HFFc6 (cell line): ENCODE measurements around the gene CGNL1. TPM values are rescaled to one million over a fixed set of nuclear protein-coding genes. Genes with fewer than 3 reads are reported as not detected.

Source experiments
- DNase-seq: peaks from one replicate; pipeline ENCODE4 v3.0.0-alpha.2; 2018
- H3K27ac Mint-ChIP-seq: 2 replicates; pipeline ENCODE4 v1.8.0; 2020; ENCODE audit warnings: mild to moderate bottlenecking, mixed read lengths
- H3K27me3 Mint-ChIP-seq: 2 replicates; pipeline ENCODE4 v1.8.0; 2021; ENCODE audit warnings: mild to moderate bottlenecking, moderate library complexity, mixed read lengths; ENCODE audit not compliant: insufficient read depth
- H3K36me3 Mint-ChIP-seq: 2 replicates; pipeline ENCODE4 v1.8.0; 2021; ENCODE audit warnings: low read depth, mixed read lengths
- H3K4me1 Mint-ChIP-seq: 2 replicates; pipeline ENCODE4 v1.8.0; 2020; ENCODE audit warnings: low read depth, mixed read lengths
- H3K4me3 Mint-ChIP-seq: 2 replicates; pipeline ENCODE4 v1.8.0; 2020; ENCODE audit warnings: mild to moderate bottlenecking, moderate library complexity, mixed read lengths
- H3K9me3 Mint-ChIP-seq: 2 replicates; pipeline ENCODE4 v1.8.0; 2020; ENCODE audit warnings: mild to moderate bottlenecking, mixed read lengths
- total RNA-seq, 6 experiments: library from RNA; stranded (reverse); fragmentation: NEBNext Ultra II Directional; extraction: Animal tissue kit (Norgen Biotek cat#: 25700); gene quantifications; 2 replicates in 1 of 6; 3 replicates in 5 of 6; pipeline ENCODE4 v1.2.3, GENCODE V29; 2021
- TF ChIP-seq, protein P1 (sequence below): fragments of 200-600 bp; sonication (generic); IDR thresholded peaks from 2 replicates; pipeline ENCODE4 v1.5.0; 2021; ENCODE audit warnings: antibody characterized with exemption, mild to moderate bottlenecking

The CGNL1 gene
- total RNA-seq, 6 experiments from 2014 or later = 0.05 to 0.20 (median 0.10) TPM; not detected in 2

- TF ChIP-seq, protein P1, sequence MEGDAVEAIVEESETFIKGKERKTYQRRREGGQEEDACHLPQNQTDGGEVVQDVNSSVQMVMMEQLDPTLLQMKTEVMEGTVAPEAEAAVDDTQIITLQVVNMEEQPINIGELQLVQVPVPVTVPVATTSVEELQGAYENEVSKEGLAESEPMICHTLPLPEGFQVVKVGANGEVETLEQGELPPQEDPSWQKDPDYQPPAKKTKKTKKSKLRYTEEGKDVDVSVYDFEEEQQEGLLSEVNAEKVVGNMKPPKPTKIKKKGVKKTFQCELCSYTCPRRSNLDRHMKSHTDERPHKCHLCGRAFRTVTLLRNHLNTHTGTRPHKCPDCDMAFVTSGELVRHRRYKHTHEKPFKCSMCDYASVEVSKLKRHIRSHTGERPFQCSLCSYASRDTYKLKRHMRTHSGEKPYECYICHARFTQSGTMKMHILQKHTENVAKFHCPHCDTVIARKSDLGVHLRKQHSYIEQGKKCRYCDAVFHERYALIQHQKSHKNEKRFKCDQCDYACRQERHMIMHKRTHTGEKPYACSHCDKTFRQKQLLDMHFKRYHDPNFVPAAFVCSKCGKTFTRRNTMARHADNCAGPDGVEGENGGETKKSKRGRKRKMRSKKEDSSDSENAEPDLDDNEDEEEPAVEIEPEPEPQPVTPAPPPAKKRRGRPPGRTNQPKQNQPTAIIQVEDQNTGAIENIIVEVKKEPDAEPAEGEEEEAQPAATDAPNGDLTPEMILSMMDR = no peak
- DNase-seq = no peak
- H3K4me1 Mint-ChIP-seq = peaks cover 9% of the 10 kb centered on the region
- peaks cover 18% of the 10 kb centered on the region for H3K27me3 Mint-ChIP-seq
- H3K27ac Mint-ChIP-seq = no peak overlapping the region
- no peaks in the 10 kb centered on the region for H3K9me3 Mint-ChIP-seq
- H3K4me3 Mint-ChIP-seq = no peak overlapping the region
- no peaks in the 10 kb centered on the region for H3K36me3 Mint-ChIP-seq
Observed at GRCh38 chr15:57591237-57591821, 215.0 kb downstream of the CGNL1 start.

- H3K4me1 Mint-ChIP-seq = peaks cover 7% of the 10 kb centered on the region
- H3K36me3 Mint-ChIP-seq = no peaks in the 10 kb centered on the region
- no peak within 1 kb of the TSS for H3K27ac Mint-ChIP-seq
- H3K27me3 Mint-ChIP-seq = peaks cover 18% of the 10 kb centered on the region
- DNase-seq = no peak
- H3K9me3 Mint-ChIP-seq = no peaks in the 10 kb centered on the region
- no peak within 1 kb of the TSS for H3K4me3 Mint-ChIP-seq
- TF ChIP-seq, protein P1 = no peak
Observed at GRCh38 chr15:57591822-57592367, 215.6 kb downstream of the CGNL1 start, which contains the start of gene MYZAP. MYZAP (plus strand) TSS chr15:57591904; CDS start chr15:57592035, 131 bp downstream.

DNA sequence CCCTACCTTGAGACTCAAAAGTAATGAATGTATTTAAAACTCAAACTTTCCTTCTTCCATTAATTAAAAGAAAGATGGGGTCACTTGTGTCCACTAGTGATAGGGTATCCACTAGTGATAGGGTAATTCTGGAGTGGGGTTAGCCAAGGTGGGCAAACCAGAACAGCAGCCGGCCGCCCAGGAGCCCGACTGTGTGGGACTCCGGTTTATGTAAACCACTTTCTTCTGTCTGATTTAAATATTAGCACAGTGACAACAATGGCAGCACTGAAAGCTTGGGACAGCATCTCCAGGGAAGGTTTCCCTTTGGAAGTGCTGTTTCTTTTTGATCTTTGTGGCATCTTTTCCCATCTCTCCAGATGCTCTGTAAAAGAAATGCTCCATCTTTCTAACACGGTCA is 216.1 kb downstream of the CGNL1 start:
- no peaks in the 10 kb centered on the region for H3K36me3 Mint-ChIP-seq
- no peak overlapping the region for H3K27ac Mint-ChIP-seq
- H3K9me3 Mint-ChIP-seq = no peaks in the 10 kb centered on the region
- DNase-seq = no peak
- H3K4me1 Mint-ChIP-seq = peaks cover 2% of the 10 kb centered on the region
- TF ChIP-seq, protein P1 = no peak
- H3K27me3 Mint-ChIP-seq = peaks cover 18% of the 10 kb centered on the region
- H3K4me3 Mint-ChIP-seq = no peak overlapping the region

GRCh38 chr15:57592836-57593420 is 216.6 kb downstream of the CGNL1 start:
- no peak overlapping the region for H3K4me3 Mint-ChIP-seq
- H3K36me3 Mint-ChIP-seq = no peaks in the 10 kb centered on the region

DNA sequence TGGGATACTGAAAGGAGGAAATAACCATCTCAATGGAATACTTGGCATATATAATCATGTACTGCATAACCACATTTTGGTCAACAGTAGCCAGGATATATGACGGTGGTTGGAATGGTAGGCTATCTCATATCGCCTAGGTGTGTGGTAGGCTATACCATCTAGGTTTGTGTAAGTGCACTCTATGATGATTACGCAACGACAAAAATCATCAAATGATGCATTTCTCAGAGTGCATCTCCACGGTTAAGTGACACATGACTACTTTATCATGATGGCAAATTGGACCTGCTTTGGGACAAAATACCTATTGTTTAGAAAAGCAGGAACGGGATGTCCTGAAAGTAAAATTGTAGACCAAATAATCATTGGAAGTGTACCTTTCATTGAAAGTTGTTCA is 218.2 kb downstream of the CGNL1 start:
- H3K27ac Mint-ChIP-seq = no peak overlapping the region
- no peaks in the 10 kb centered on the region for H3K36me3 Mint-ChIP-seq
- TF ChIP-seq, protein P1 = no peak
- H3K4me3 Mint-ChIP-seq = no peak overlapping the region
- H3K9me3 Mint-ChIP-seq = no peaks in the 10 kb centered on the region
- H3K4me1 Mint-ChIP-seq = no peaks in the 10 kb centered on the region
- no peak for DNase-seq
- peaks cover 26% of the 10 kb centered on the region for H3K27me3 Mint-ChIP-seq

More at GRCh38 chr15:57592836-57593420, 216.6 kb downstream of the CGNL1 start:
- Mint-ChIP-seq H3K27ac (no peak overlapping the region), H3K9me3 (no peaks in the 10 kb centered on the region), H3K4me1 (no peaks in the 10 kb centered on the region), H3K27me3 (peaks cover 18% of the 10 kb centered on the region)
- TF ChIP-seq, protein P1 = no peak
- DNase-seq = no peak
